Kidney glomerular epithelial cell (primary cell): Measurements from ENCODE around the gene SLC35F4.
A peak's percentile ranks its signal among the peaks of the same experiment; 100 is the strongest.

ENCODE experiments used
- DNase-seq: peaks from one replicate; lab custom pipeline; 2025; lab: John Stamatoyannopoulos, UW

The SLC35F4 gene

GRCh38 chr14:57848353-57848752 is 17.5 kb downstream of the SLC35F4 start:
- no peak for DNase-seq

GRCh38 chr14:57847706-57848105 is 18.2 kb downstream of the SLC35F4 start:
- no peak for DNase-seq

- no peak for DNase-seq
Observed at GRCh38 chr14:57847096-57847495, 18.8 kb downstream of the SLC35F4 start.

GRCh38 chr14:57846596-57846995 is 19.3 kb downstream of the SLC35F4 start:
- DNase-seq = no peak

GRCh38 chr14:57845802-57846531 is 19.9 kb downstream of the SLC35F4 start:
- no peak for DNase-seq

- no peak for DNase-seq
Observed at GRCh38 chr14:57845316-57845715, 20.6 kb downstream of the SLC35F4 start.

GRCh38 chr14:57837267-57837666 is 28.6 kb downstream of the SLC35F4 start:
- no peak for DNase-seq

GRCh38 chr14:57835766-57836165 is 30.1 kb downstream of the SLC35F4 start:
- no peak for DNase-seq

GRCh38 chr14:57834961-57835360 is 30.9 kb downstream of the SLC35F4 start:
- peak; percentile 56 for DNase-seq

GRCh38 chr14:57834001-57834598 is 31.8 kb downstream of the SLC35F4 start:
- peak; percentile 67 for DNase-seq

GRCh38 chr14:57833323-57833722 is 32.6 kb downstream of the SLC35F4 start:
- DNase-seq = peak; percentile 97

GRCh38 chr14:57831981-57832380 is 33.9 kb downstream of the SLC35F4 start:
- peak; percentile 50 for DNase-seq

- DNase-seq = no peak
Observed at GRCh38 chr14:57828713-57829112, 37.2 kb downstream of the SLC35F4 start.

GRCh38 chr14:57823015-57823660 is 42.8 kb downstream of the SLC35F4 start:
- DNase-seq = no peak

- peak; percentile 39 for DNase-seq
Observed at GRCh38 chr14:57822081-57822480, 43.8 kb downstream of the SLC35F4 start.

GRCh38 chr14:57820581-57820980 is 45.3 kb downstream of the SLC35F4 start:
- no peak for DNase-seq

- peak; percentile 55 for DNase-seq
Observed at GRCh38 chr14:57818511-57818910, 47.4 kb downstream of the SLC35F4 start.

- peak; percentile 25 for DNase-seq
Observed at GRCh38 chr14:57816568-57817284, 49.2 kb downstream of the SLC35F4 start.

GRCh38 chr14:57814726-57815125 is 51.2 kb downstream of the SLC35F4 start:
- no peak for DNase-seq

- no peak for DNase-seq
Observed at GRCh38 chr14:57812741-57813140, 53.2 kb downstream of the SLC35F4 start.

GRCh38 chr14:57811998-57812546 is 53.8 kb downstream of the SLC35F4 start:
- no peak for DNase-seq

GRCh38 chr14:57809808-57810207 is 56.1 kb downstream of the SLC35F4 start:
- DNase-seq = no peak
